ENCODE results near the gene SYT8. TPM values are rescaled to one million over a fixed set of nuclear protein-coding genes. Genes with fewer than 3 reads are reported as not detected.

The SYT8 gene
- total RNA-seq, 1 experiment from 2014 or later, result not detected

DNA sequence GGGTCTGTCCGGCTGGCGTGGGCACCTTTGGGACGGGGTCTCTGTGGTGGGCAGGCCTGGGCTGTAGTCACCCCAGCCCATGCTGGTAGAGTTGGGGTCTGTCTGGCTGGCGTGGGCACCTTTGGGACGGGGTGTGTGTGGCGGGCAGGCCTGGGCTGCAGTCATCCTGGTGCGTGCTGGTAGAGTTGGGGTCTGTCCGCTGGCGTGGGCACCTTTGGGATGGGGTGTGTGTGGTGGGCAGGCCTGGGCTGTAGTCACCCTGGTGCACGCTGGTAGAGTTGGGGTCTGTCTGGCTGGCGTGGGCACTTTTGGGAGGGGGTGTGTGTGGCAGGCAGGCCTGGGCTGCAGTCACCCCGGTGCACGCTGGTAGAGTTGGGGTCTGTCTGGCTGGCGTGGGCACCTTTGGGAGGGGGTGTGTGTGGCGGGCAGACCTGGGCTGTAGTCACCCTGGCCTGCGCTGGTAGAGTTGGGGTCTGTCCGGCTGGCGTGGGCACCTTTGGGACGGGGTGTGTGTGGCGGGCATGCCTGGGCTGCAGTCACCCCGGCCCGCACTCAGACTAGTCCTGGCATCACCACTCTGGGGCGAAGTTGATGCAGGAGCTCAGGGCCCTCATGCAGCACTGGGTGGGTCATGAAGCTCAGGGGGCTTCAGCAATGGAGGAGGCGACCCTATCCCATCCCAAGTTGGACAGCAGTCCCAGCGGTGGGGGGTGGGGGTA is 37.6 kb downstream of the SYT8 start:
- no peaks in the 10 kb centered on the region for H3K9me3 ChIP-seq (ENCODE audit: control insufficient read depth, low read depth, low read length)

More for the DNA sequence above, 37.6 kb downstream of the SYT8 start:
- Histone ChIP-seq H3K4me2 (ENCODE audit: insufficient read depth, insufficient read length, low read length) (no peak overlapping the region), H3K18ac (ENCODE audit: insufficient read length, low read depth, low read length) (no peak overlapping the region), H3K27me3 (ENCODE audit: insufficient read depth, low read length) (no peaks in the 10 kb centered on the region), H3T11ph (ENCODE audit: low read length) (no peak overlapping the region), H2BK20ac (ENCODE audit: low read depth, low read length, poor library complexity, severe bottlenecking) (no peak overlapping the region), H2AFZ (ENCODE audit: low read length) (no peak overlapping the region), H4K5ac (ENCODE audit: insufficient read length, low read depth, low read length) (no peak overlapping the region), H3K56ac (ENCODE audit: insufficient read length, low read depth, low read length) (no peak overlapping the region), H2BK5ac (ENCODE audit: insufficient read length, low read length) (no peak overlapping the region), H3K79me1 (ENCODE audit: insufficient read depth, low read depth, low read length, poor library complexity, severe bottlenecking) (no peaks in the 10 kb centered on the region), H4K20me1 (ENCODE audit: control insufficient read depth, insufficient read depth, insufficient read length) (no peaks in the 10 kb centered on the region), H2AK5ac (ENCODE audit: insufficient read length, low read length) (no peak overlapping the region), H2BK12ac (ENCODE audit: insufficient read length, low read depth, low read length) (no peak overlapping the region), H3K4ac (ENCODE audit: low read depth, low read length) (no peak overlapping the region), H3K9ac (ENCODE audit: extremely low read depth, insufficient read length, low read length) (no peak overlapping the region), H3K79me2 (ENCODE audit: insufficient read depth, low read length) (no peaks in the 10 kb centered on the region), H3K4me1 (ENCODE audit: insufficient read depth, low read length) (no peaks in the 10 kb centered on the region), H3K23me2 (ENCODE audit: insufficient read length, low read depth, low read length, poor library complexity, severe bottlenecking) (no peaks in the 10 kb centered on the region), H4K8ac (replicated peaks; ENCODE audit: insufficient read length, low read depth, low read length) (no peak overlapping the region), H3K23ac (ENCODE audit: insufficient read length, low read depth, low read length) (no peak overlapping the region), H2BK120ac (ENCODE audit: low read depth, low read length, poor library complexity, severe bottlenecking) (no peak overlapping the region), H2BK15ac (ENCODE audit: low read depth, low read length) (no peak overlapping the region), H3K27ac (ENCODE audit: insufficient read length, low read depth, low read length) (no peak overlapping the region), H4K91ac (ENCODE audit: insufficient read length, low read depth, low read length) (no peak overlapping the region), H3K14ac (ENCODE audit: insufficient read depth, low read length) (no peak overlapping the region)
- TF ChIP-seq, protein P1, sequence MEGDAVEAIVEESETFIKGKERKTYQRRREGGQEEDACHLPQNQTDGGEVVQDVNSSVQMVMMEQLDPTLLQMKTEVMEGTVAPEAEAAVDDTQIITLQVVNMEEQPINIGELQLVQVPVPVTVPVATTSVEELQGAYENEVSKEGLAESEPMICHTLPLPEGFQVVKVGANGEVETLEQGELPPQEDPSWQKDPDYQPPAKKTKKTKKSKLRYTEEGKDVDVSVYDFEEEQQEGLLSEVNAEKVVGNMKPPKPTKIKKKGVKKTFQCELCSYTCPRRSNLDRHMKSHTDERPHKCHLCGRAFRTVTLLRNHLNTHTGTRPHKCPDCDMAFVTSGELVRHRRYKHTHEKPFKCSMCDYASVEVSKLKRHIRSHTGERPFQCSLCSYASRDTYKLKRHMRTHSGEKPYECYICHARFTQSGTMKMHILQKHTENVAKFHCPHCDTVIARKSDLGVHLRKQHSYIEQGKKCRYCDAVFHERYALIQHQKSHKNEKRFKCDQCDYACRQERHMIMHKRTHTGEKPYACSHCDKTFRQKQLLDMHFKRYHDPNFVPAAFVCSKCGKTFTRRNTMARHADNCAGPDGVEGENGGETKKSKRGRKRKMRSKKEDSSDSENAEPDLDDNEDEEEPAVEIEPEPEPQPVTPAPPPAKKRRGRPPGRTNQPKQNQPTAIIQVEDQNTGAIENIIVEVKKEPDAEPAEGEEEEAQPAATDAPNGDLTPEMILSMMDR (conservative IDR thresholded peaks at IDR 0.05), result no peak
- no peaks in the 10 kb centered on the region for H3K9me3 Mint-ChIP-seq
- peaks cover 4 to 10% of the 10 kb centered on the region in 2 experiments; a peak in 3 of 4 replicates for H3K4me1 Mint-ChIP-seq
- no peak for DNase-seq
- peaks cover 15% of the 10 kb centered on the region for H3K27me3 Mint-ChIP-seq (ENCODE audit: low read depth)
- no peaks in the 10 kb centered on the region for H3K36me3 Mint-ChIP-seq (ENCODE audit: insufficient read depth in 1 of 3, low read depth in 3 of 3)
- WGBS (ENCODE audit: extremely low coverage, insufficient read length, low lambda C conversion rate), result no CpG with 5 or more reads among the region's 25 CpGs
- no peak overlapping the region for H3K4me3 Mint-ChIP-seq
- H3K27ac Mint-ChIP-seq, result no peak overlapping the region

All from H9 (cell line).